GM19468 (cell line): ENCODE data around the gene CHST3.

Experiments
- ATAC-seq: cut with Tn5 transposase; IDR thresholded peaks from one replicate; pipeline ENCODE4 v1.9.1; 2021; ENCODE audit warnings: mild to moderate bottlenecking, moderate library complexity, moderate number of reproducible peaks; ENCODE audit not compliant: unreplicated experiment; ENCODE audit errors: extremely low read depth

Gene CHST3

DNA sequence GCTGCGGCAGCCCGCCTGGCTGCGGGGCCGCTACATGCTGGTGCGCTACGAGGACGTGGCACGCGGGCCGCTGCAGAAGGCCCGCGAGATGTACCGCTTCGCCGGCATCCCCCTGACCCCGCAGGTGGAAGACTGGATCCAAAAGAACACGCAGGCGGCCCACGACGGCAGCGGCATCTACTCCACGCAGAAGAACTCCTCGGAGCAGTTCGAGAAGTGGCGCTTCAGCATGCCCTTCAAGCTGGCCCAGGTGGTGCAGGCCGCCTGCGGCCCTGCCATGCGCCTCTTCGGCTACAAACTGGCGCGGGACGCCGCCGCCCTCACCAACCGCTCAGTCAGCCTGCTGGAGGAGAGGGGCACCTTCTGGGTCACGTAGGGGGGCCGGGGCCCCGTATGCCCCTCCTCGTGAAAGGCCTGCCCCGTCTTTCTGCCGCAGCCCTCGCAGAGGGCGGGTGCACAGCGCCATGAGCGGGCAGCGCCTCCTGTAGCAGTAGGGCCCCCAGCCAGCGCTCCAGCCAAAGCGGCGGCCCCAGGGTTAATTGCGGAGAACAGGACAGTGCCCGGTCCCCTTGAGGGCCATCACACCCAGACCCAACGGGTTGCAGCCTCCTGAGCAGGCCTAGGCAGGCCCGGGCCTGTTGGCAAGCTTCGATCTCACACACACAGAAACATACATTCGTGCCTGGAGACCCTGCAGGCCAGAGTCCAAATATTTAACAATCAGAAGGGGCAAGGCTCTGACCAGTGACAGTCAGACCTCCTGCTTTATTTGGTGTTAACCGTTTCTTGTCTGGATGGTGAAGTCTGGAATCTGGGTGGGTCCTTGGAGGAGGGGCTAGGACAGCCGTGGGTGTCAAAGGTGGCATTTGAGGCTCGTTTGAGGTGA lies 44.1 kb downstream of the CHST3 start:
- no peak for ATAC-seq

DNA sequence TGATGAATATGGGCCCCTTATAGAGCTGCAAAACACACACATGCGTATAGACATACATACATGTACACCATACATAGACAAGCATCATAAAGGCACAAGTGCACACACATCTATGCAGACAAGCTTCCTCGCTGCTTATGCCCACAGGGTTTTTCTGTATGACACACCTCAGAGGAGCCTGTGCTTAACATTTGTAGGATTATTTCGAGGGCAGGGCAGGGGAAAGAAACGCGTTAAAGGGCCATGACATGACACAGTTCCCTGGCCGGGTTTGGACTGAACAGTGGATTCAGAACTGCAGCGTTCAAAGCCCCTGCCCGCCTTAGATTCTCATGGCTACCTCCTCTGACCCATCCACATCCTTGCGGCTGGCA lies 44.8 kb downstream of the CHST3 start:
- ATAC-seq = no peak

- ATAC-seq = no peak
Observed at GRCh38 chr10:72009425-72010081, 45.4 kb downstream of the CHST3 start.

DNA sequence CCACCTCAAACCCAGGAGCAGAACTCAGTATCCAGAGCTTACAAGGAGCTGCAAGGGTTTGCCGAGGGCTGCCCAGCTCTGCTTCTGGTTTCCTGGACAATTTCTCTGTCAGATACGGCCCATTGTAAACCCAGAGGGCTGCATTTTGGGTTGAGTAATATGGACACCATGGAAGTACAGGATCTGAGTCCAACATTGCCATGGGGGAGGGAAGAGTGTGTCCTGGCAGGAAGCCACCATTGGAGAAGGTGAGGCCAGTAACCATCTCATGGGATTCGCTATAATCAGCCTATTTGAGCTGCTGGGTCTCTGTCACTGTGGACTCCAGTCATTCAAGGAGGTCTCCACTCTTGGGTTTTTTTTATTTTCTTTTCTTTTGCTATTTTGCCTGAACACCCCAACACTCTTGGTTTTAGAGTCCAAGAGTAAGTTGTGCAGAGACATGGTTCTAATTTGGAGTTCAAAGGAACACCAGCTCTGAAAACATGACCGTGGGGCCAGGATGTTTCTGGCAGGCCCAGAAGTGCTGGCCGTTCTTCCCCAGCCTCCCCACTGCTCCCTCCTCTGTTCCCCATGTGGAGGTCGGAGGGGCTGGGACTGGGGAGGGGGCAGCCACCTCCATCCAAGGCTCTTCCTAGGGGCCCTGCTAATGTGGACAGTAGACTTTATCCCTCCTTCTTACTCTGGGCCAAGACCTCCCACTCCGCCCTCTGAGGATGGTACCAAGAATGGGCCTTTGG lies 46.2 kb downstream of the CHST3 start:
- ATAC-seq = no peak

- no peak for ATAC-seq
Observed at GRCh38 chr10:72011016-72011415, 46.8 kb downstream of the CHST3 start.

- ATAC-seq = no peak
Observed at GRCh38 chr10:72011468-72011867, 47.3 kb downstream of the CHST3 start.

DNA sequence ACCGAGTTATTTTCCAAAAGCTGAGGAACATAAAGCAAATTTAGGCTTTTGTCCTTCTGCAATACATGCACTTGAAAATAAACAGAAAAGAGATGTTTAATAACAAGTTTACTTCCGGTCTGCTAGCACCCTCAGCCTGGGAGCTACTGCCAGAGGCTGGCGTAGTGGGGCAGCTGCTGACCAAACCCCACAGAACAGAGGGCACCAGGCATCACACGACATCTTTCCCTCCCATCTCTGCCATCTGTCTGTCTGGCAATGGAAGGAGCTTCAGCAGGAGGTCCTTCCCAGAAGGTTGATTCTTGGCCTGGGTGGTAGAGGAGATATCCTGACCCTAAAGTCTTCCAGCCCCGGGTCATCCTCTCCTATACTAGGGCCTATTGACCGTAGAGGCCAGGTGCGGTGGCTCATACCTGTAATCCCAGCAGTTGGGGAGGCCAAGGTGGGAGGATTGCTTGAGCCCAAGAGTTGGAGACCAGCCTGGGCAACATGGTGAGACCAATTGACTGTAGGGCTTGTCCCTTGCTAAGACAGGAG lies 47.8 kb downstream of the CHST3 start:
- no peak for ATAC-seq

DNA sequence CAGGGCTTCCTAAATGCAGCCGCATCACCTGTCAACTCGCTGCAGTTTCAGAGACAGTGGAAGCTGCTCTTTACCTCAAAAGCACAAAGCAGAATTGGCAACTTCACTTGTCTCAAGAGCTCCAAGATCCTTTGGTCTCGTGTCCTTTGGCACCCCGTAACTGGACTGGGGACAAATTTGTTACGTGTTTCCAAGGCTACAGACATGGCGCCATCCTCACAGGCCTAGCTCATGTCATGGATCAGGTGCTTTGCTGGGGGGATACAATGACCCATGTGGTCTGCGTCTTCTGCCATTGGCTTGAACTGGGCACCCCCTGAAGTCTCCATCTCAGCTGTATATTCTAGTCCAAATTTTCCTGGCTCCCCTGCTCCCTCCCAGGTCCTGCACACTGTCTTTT lies 48.6 kb downstream of the CHST3 start:
- no peak for ATAC-seq

GRCh38 chr10:72013202-72013945 lies 49.2 kb downstream of the CHST3 start:
- ATAC-seq = no peak

DNA sequence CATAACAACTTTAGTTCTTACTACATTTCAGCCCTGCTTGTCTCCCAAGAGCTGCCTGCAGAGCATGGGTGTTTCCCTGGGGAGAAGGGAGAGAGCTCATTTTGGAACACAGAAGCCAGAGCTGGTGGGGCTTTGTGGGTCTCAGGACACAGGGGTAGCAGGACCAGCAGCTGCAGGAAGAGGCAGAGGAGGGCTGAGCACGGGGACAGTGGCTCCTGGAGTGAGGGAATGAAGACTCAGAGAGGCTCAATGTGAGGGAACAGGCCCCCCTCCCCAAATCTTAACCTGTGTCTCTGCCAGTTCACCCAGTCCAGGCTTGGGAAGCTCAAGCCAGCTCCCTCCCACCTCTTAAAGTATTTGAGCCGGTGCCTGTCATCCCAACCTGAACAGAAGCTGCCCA lies 50.0 kb downstream of the CHST3 start:
- ATAC-seq = no peak

GRCh38 chr10:72014785-72015480 lies 50.7 kb downstream of the CHST3 start:
- ATAC-seq = no peak

DNA sequence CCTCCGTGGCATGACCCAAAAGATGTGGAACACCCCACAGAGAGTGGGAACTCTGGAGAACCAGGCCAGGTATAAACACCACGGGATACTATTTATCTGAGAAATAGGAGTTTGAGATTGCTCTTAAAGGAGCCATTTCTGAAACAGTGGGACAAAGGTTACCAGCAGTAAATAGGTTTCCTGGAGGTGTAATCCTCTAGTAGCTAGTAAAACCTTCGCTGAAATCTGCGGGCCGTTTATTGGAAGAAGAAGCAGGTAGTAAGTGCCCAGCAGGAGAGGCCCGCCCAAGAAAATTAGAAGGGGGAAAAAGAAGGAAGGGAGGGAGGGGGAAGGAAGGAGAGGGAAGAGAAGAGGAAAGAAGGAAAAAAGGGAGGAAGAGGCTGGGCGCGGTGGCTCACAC lies 51.6 kb downstream of the CHST3 start:
- ATAC-seq = no peak

DNA sequence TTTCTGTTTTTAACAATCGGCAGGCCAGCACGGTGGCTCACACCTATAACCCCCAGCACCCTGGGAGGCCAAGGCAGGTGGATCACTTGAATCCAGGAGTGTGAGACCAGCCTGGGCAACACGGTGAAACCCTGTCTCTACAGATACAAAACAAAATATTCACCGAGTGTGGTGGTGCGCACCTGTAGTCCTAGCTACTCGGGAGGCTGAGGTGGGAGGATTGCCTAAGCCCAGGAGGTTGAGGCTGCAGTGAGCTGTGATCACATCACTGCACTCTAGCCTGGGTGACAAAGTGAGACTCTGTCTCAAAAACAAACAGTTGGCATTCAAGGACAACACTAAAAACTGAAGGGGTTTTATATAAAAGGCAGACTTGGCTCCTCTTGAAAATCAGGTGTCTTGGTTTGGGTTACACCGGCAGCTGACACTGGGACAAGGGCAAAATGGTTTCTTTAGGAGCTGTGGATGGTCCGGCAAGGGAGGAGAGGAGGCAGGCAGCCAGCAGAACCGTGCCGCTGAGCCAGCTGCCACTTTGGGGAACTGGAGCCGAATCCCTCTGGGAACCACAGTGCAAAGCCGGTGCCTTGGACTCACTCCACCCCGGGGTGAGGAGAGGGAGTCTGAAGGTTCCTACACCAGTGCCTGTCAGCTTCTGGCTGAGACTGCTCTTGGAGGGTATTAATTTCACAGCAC lies 52.6 kb downstream of the CHST3 start:
- ATAC-seq = no peak

DNA sequence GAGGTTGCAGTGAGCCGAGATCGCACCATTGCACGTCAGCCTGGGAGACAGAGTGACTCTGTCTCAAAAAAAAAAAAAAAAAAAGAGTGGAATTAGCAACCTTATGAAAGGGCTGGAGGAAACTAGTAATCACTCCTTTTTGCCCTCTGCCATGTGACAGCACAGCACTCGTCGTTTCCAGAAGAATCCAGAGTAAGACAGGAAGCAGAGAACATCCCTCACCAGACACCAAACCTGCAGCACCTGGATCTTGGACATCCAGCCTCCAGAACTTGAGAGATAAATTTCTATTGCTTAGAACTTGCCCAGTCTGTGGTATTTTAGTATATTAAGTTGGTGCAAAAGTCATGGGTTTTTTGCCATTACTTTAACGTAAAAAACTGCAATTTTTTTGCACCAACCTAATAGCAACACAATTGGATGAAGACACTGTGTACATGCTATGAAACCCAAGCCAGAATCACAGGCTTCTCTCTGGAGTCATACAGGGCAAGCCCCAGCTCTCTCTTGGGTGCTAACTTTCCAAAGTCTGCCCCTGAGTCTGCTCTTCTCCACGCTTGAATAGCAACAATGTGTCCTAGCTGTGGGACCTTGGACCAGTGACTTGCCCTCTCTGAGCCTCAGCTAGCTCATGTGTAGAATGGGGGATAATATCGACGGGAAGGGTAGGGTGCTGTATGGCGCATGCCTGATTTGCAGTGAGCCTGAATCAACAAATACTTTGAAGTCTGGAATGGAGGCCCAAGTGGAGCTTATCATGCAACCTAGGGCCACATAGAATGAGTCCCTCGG lies 55.1 kb downstream of the CHST3 start:
- ATAC-seq = no peak

GRCh38 chr10:72020914-72021809 lies 57.0 kb downstream of the CHST3 start:
- no peak for ATAC-seq

DNA sequence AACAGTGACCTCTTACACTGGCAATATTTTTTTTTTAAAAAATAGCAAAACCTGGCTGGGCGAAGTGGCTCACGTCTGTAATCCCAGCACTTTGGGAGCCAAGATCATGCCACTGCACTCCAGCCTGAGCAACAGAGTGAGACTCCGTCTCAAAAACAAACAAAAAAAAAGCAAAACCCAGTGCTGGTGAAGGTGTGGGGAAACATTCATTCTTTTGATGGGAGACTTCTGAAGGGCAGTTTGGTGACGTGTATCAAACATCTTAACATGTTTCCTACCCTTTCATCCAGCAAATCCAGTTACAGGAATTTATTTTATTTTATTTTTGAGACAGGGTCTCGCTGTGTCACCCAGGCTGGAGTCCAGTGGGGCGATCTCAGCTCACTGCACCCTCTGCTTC lies 58.0 kb downstream of the CHST3 start:
- ATAC-seq = no peak

DNA sequence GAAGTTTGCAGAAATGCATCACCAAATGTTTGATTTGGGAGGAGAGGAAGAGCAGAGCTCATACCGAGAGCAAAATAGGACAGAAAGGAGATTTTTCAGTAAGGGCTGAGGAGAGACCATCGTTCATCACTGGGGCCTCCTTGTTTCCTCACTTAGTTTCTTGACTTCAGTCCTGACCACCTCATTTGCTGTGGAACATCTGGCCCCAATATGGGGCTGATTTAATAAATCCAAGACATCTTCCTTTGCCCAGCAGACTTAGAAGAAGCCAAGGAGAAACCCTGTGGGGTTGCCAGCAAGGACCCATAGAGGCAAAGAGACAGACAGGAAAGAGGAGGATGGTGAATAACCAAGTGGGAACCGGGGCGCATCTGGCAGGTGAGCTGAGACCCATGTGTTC lies 60.4 kb downstream of the CHST3 start:
- no peak for ATAC-seq
